GM19035 (cell line): ENCODE data around the gene IFNA16.
"Not testable (repeated sequence)": the region's sequence is repeated elsewhere in the genome, so short reads cannot be mapped to it uniquely, and the experiment has no call there.

Source experiments
- ATAC-seq: cut with Tn5 transposase; IDR thresholded peaks from one replicate; pipeline ENCODE4 v1.9.1; 2021; ENCODE audit not compliant: unreplicated experiment

The IFNA16 gene

DNA sequence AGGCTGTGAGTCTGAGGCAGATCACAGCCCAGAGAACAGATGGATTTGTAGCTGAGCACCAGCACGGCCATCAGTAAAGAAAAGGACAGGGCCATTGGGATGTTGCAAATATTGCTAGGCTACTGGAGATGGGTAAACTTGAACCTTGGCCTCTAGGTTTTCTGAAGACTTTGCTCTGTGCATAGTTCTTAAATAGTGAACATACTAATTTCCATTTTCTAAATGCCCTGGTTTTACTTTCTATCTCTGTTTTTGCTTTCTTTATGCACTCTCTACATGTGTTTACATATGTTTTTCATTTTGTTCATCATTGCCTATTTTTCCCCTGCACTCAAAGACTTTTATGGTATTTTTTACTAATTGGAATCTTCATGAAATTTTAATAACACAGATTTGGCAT, at the start of gene IFNA16:
Gene IFNA16, minus strand, starts transcription at position 101 of the 400 bp plus-strand sequence. Its CDS starts 6 bp downstream, at position 95.
- ATAC-seq = not testable (repeated sequence)

GRCh38 chr9:21265421-21266189, 48.5 kb upstream of the IFNA16 start:
- ATAC-seq = no peak

DNA sequence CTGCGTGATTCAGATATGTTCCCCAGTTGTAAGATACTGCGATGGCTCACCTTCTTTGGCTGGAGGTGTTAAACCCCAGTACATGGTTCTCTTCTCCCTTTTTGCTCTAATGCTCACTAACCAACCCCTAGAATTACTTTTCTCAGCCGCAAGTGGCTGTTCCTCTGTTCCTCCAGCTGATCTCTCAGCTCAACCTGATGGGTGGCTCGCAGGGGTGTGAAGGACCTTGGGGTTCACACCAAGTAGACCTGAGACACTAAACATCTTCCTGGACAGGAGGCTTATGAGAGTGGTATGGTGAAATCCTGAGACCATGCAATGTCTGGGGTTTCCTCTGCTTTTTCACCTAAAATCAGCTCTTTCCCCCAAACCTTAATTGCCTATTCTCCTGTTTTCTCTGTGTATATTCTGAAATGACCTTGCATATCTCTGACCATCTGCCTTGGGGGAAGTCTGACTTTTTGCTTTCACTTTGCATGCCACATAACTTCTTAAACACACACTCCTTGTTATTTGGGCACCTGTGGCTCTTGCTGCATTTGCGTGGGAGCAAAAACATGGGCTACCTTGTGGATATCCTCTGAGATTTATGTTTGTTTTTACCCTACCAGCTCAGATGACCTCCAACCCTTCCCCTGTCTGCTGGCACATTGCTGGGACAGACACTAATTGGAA, 38.6 kb upstream of the IFNA16 start:
- ATAC-seq = no peak

- peak; percentile 66 for ATAC-seq
Observed at GRCh38 chr9:21252721-21253547, 35.8 kb upstream of the IFNA16 start.

DNA sequence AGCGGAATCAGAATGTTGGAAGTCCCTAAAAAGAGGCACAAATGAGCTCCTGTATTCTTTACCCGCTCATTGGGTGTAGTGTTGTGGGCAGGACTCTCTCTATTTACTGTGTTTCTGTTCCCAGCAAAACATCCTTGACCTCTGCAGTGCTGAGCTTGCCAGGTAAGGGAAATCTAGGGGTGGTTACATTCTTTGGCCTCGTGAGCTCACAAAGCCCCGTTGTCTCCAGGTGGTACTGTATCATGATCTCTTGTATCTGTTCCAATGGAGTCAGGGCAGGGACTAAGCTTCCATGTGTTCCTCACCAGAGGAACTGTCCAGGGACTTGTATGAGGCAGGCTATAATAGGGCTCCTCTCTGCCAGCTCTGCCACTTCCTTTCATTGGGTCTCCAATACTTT, 34.5 kb upstream of the IFNA16 start:
- ATAC-seq = no peak

- no peak for ATAC-seq
Observed at GRCh38 chr9:21251190-21251589, 34.1 kb upstream of the IFNA16 start.

DNA sequence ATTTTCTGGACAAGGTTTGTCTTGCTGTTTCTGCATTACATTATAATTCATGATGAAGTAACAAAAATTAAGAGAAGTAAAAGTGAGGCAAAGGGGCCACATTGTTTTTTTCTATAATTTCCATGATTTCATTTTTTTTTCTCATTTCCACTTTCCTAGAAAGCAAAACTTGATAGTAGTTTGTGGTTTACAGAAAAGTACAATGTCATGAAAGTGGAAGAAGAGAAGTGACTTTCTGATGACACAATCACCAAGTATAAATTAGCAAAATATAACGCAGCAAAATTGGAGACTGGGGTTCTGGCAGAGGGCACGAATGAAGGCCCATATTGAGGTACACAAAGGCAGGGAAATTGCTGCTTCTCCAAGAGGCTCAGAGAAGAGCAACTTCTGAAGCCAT, 27.7 kb upstream of the IFNA16 start:
- no peak for ATAC-seq

DNA sequence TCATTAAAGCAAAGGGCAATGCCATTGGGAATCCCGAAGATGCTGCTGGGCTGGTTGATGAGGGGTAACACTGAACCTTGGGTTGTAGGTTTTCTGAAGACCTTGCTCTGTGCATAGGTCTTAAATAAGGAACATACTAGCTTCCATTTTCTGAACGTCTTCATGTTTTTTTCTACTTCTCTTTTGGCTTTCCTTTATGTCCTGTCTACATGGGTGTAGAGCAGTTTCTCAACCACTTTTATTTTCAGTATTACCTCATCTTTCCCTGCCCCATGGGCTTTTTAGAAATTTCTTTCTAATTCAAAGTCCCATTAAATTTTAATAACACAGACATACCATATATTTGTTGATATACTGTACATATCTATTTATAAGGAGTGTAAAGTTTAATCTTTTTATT, 22.8 kb upstream of the IFNA16 start, which contains the start of gene IFNA14:
Gene IFNA14, minus strand, starts transcription at position 95 of the 400 bp plus-strand sequence. Its CDS starts 70 bp downstream, at position 25.
- no peak for ATAC-seq

DNA sequence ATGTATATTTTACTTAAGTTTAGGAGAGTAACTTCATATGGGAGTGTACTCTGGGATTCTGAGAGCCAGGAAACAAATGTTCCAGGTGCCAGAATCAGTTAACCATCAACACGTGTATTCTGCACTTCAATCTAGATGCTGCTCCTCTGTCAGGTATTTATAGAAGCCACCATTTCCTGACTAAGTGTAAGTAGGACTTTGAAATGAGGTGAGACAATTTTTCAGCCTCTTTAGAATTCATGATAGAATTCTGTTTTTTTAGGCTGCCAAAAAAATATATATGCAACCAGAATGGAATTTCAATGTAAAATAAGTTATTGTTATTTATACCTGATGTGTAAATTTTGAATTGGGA, 19.2 kb upstream of the IFNA16 start:
- ATAC-seq = not testable (repeated sequence)

DNA sequence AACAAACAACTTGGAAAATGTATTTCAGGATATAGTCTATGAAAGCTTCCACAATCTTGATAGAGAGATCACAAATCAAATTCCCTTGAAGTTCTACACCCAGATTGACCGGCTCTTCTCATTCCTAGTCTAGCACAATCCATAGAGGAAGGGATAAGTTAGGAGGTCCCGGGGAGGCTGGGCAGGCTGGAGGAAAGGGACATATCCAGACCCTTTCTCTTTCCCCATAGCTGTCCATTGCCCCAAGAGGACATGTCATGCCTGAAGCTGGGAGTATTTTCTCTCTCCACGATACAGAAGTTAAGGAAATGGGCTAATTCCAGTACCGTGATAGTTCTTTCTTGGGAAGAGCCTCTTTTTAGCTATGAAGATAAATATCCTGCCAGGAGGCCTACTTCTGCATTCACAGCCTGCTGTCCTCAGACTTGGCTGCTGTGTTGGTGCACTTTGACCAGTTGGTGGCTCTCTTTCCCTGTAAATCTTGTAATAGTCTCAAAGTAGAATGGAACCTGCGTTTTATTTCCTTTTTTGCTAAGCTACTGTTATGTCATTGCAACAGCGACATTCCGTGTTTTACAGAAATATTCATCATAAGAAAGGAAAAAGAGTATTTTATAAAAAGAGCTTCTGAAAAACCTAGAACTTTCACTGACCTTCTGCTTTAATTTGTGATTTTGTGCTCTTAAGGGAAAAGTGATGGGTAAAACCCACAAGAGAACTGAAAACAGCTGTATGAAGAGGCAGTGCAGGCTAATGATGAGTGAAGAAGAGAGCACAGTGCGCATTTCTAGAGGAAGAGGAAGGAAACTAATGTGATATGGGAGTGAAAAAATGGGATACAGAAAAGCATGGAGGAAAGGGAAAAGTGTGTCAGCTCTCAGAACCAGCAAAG, 18.6 kb upstream of the IFNA16 start:
- ATAC-seq = peak; percentile 76

- ATAC-seq = no peak
Observed at GRCh38 chr9:21234153-21234687, 17.1 kb upstream of the IFNA16 start.

DNA sequence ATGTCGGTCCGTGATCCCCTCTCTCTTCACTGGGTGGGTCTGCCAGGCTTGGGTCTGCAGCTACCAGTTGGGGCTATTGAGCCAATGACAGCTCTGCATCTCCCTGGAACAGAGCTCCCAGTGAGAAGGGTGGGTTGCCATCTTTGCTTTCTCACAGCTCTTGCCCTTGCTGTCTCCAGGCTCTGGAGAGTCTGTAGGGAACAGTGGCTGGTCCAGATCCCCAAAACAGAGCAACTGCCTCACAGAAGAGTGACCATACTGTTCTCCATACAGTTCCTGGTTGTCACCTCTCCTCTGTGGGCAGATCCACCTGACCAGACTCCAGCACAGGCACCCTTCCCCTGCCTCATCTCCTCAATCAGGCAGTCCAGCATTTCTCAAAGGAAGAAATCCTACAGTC, 16.1 kb upstream of the IFNA16 start:
- ATAC-seq = no peak

DNA sequence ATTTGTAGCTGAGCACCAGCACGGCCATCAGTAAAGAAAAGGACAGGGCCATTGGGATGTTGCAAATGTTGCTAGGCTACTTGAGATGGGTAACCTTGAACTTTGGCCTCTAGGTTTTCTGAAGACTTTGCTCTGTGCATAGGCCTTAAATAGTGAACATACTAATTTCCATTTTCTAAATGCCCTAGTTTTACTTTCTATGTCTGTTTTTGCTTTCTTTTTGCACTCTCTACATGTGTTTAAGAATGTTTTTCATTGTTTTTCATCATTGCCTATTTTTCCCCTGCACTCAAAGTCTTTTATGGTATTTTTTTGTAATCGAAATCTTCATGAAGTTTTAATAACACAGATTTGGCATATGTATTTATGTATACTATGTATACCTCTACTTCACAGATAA, 11.0 kb upstream of the IFNA16 start, which contains the start of gene IFNA17:
Gene IFNA17, minus strand, starts transcription at position 101 of the 400 bp plus-strand sequence. Its CDS starts 49 bp downstream, at position 52.
- ATAC-seq = no peak

DNA sequence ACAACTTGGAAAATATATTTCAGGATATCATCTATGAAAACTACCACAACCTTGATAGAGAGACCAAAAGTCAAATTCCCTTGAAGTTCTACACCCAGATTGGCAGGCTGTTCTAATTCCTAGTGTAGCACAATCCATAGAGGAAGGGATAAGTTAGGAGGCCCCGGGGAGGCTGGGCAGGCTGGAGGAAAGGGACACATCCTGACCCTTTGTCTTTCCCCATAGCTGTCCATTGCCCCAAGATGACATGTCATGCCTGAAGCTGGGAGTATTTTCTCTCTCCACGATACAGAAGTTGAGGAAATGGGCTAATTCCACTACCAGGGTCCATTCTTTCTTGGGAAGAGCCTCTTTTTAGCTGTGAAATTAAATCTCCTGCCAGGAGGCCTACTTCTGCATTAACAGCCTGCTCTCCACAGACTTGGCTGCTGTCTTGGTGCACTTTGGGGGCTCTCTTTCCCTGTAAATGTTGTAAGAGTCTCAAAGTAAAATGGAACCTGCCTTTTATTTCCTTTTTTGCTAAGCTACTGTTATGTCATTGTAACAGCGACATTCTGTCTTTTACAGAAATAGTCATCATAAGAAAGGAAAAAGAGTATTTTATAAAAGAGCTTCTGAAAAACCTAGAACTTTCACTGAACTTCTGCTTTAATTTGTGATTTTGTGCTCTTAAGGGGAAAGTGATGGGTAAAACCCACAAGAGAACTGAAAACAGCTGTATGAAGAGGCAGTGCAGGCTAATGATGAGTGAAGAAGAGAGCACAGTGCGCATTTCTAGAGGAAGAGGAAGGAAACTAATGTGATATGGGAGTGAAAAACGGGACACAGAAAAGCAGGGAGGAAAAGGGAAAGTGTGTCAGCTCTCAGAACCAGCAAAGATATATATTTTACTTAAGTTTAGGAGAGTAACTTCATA, 3.4 kb downstream of the IFNA16 start:
- peak; percentile 64 for ATAC-seq

DNA sequence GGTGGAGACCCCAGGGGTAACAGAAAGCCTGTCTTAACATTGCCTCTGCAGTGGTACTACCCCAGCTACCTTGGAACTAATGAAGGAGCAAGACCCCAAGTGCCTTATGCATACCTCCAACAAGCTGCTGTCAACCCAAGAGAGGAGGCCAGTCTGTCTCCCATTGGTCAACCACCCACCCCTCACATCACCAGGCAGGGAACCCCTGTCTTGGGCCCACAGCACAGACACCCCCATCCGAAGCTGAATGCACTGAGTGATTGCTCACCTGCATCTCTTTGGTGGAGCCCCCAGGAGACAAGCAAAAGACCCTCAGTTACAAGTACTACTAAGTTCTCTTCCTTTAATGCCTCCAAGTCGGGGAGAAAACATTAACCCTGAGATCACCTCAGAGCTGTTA, 5.0 kb downstream of the IFNA16 start:
- not testable (repeated sequence) for ATAC-seq

DNA sequence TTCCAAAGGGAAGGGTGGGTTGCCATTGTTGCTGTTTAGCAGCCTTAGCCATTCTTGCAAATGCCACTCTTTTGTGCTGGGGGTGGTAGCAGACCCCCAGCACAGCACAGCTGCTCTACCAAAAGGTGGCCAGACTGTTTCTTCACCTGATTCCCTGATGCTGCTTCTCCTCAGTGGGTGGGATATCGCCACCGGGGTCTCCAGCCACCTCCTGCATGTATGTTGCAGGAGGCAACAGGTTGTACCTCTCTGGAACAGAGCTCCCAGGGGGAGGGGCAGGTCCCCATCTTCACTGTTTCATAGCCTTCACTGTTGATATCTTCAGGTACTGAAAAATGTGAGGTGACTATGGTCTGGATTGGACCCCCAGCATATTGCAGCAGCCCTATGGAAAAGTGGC, 6.3 kb downstream of the IFNA16 start:
- ATAC-seq = not testable (repeated sequence)

DNA sequence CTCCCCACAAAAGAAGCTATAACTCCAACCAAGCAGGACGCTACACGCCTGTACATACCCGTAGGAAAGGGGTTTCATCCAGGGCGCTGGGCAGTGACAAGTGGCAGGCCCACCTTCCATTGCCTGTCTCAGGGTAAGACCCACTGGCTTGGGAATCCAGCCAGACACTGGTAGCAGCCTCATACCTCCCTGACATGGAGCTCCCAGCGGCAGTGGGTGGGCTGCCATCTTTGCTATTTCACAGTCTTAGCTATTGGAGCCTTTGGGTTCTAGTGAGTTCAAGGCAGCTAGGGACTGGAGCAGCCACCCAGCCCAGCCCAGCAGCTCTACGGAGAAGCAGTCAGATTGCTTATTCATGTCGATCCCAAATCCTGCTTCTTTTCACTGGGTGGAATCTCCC, 6.8 kb downstream of the IFNA16 start:
- ATAC-seq = no peak

- not testable (repeated sequence) for ATAC-seq
Observed at GRCh38 chr9:21207043-21207442, 10.1 kb downstream of the IFNA16 start, which contains the start of gene IFNA10. Gene IFNA10 (minus strand): TSS chr9:21207143. CDS start chr9:21207097, 46 bp downstream.

GRCh38 chr9:21205204-21205603, 11.9 kb downstream of the IFNA16 start:
- no peak for ATAC-seq
